MM.1S (cell line): ENCODE results near the gene JAK2.

Source experiments
- DNase-seq: peaks from one replicate; pipeline ENCODE4 v3.0.0-alpha.2; 2015
- H2AFZ ChIP-seq: fragments of 300-600 bp; sonication (generic); 2 replicates; pipeline ENCODE4 v1.6.0; 2016; ENCODE audit warnings: antibody characterized with exemption, low read length
- H3F3A ChIP-seq: fragments of 300-600 bp; sonication (generic); 2 replicates; pipeline ENCODE4 v1.6.1; 2016; ENCODE audit warnings: mild to moderate bottlenecking, antibody characterized with exemption, low read length, moderate library complexity, mixed read lengths; ENCODE audit not compliant: insufficient read depth
- H3K27ac ChIP-seq: fragments of 300-600 bp; sonication (generic); 2 replicates; pipeline ENCODE4 v1.5.1; 2016; ENCODE audit warnings: mild to moderate bottlenecking, low read length
- H3K27me3 ChIP-seq: fragments of 300-600 bp; sonication (generic); replicated peaks from 2 replicates; pipeline ENCODE4 v1.6.0; 2016; ENCODE audit warnings: low read length; ENCODE audit not compliant: insufficient read depth
- H3K36me3 ChIP-seq: fragments of 300-600 bp; sonication (generic); replicated peaks from 2 replicates; pipeline ENCODE4 v1.6.1; 2016; ENCODE audit warnings: mild to moderate bottlenecking, low read length, mixed read lengths; ENCODE audit not compliant: insufficient read depth
- H3K4me1 ChIP-seq: fragments of 300-600 bp; sonication (generic); 2 replicates; pipeline ENCODE4 v1.6.1; 2016; ENCODE audit warnings: low read length, mixed read lengths
- H3K4me2 ChIP-seq: fragments of 300-600 bp; sonication (generic); 2 replicates; pipeline ENCODE4 v1.6.0; 2016; ENCODE audit warnings: low read depth, low read length
- H3K4me3 ChIP-seq: fragments of 300-600 bp; sonication (generic); 2 replicates; pipeline ENCODE4 v1.5.1; 2016; ENCODE audit warnings: low read length, mixed read lengths
- H3K79me2 ChIP-seq: fragments of 300-600 bp; sonication (generic); 2 replicates; pipeline ENCODE4 v1.6.1; 2016; ENCODE audit warnings: mixed run types, low read length, mixed read lengths
- H3K9ac ChIP-seq: fragments of 300-600 bp; sonication (generic); 2 replicates; pipeline ENCODE4 v1.6.1; 2016; ENCODE audit warnings: low read length, mixed read lengths
- H3K9me2 ChIP-seq: fragments of 300-600 bp; sonication (generic); replicated peaks from 2 replicates; pipeline ENCODE4 v1.6.1; 2016; ENCODE audit warnings: mild to moderate bottlenecking, low read length, mixed read lengths; ENCODE audit not compliant: insufficient read depth
- H3K9me3 ChIP-seq: fragments of 300-600 bp; sonication (generic); replicated peaks from 2 replicates; pipeline ENCODE4 v1.6.1; 2016; ENCODE audit warnings: mild to moderate bottlenecking, low read length, mixed read lengths; ENCODE audit not compliant: insufficient read depth
- H4K20me1 ChIP-seq: fragments of 300-600 bp; sonication (generic); 2 replicates; pipeline ENCODE4 v1.6.1; 2016; ENCODE audit warnings: mild to moderate bottlenecking, low read length, moderate library complexity, mixed read lengths; ENCODE audit not compliant: insufficient read depth
- CTCF ChIP-seq: fragments of 300-600 bp; sonication (generic); IDR thresholded peaks from 2 replicates; pipeline ENCODE4 v1.5.1; 2016; ENCODE audit warnings: antibody characterized with exemption, low read length, mixed read lengths
- EZH2 ChIP-seq: fragments of 300-600 bp; sonication (generic); optimal IDR thresholded peaks from 2 replicates; pipeline ENCODE3; 2017; ENCODE audit warnings: low read depth, mild to moderate bottlenecking, antibody characterized with exemption, low read length, mixed read lengths
- EZH2phosphoT487 ChIP-seq: fragments of 300-600 bp; sonication (generic); IDR thresholded peaks from 2 replicates; pipeline ENCODE4 v1.6.1; 2018; ENCODE audit warnings: antibody characterized with exemption, low read length

JAK2 gene

GRCh38 chr9:5144217-5144616 lies 159.1 kb downstream of the JAK2 start:
- Histone ChIP-seq H3K4me3 (no peak overlapping the region), H3K36me3 (no peaks in the 10 kb centered on the region), H3K4me2 (no peak overlapping the region), H3K9ac (no peak overlapping the region), H3K4me1 (no peaks in the 10 kb centered on the region), H3K9me2 (no peaks in the 10 kb centered on the region), H3K27ac (no peak overlapping the region), H4K20me1 (no peaks in the 10 kb centered on the region), H2AFZ (no peak overlapping the region), H3F3A (no peaks in the 10 kb centered on the region), H3K79me2 (no peaks in the 10 kb centered on the region), H3K9me3 (no peaks in the 10 kb centered on the region), H3K27me3 (no peaks in the 10 kb centered on the region)
- TF ChIP-seq CTCF = no peak
- TF ChIP-seq EZH2 = no peak
- TF ChIP-seq EZH2phosphoT487 = no peak
- DNase-seq = no peak

GRCh38 chr9:5146241-5146640 lies 161.2 kb downstream of the JAK2 start:
- no peak overlapping the region for H3K4me3 ChIP-seq
- no peaks in the 10 kb centered on the region for H3K9me3 ChIP-seq
- H3K9ac ChIP-seq = no peak overlapping the region

More at GRCh38 chr9:5146241-5146640, 161.2 kb downstream of the JAK2 start:
- Histone ChIP-seq H3F3A (no peaks in the 10 kb centered on the region), H3K9me2 (no peaks in the 10 kb centered on the region), H3K4me1 (no peaks in the 10 kb centered on the region), H3K79me2 (no peaks in the 10 kb centered on the region), H3K4me2 (no peak overlapping the region), H2AFZ (no peak overlapping the region), H3K27me3 (no peaks in the 10 kb centered on the region), H3K36me3 (no peaks in the 10 kb centered on the region), H4K20me1 (no peaks in the 10 kb centered on the region), H3K27ac (no peak overlapping the region)
- no peak for DNase-seq
- no peak for TF ChIP-seq EZH2phosphoT487
- no peak for TF ChIP-seq EZH2
- no peak for TF ChIP-seq CTCF
